Endothelial cell of umbilical vein (primary cell): ENCODE data around the gene CDYL. TPM values are rescaled to one million over a fixed set of nuclear protein-coding genes. Genes with fewer than 3 reads are reported as not detected.

Source experiments
- BruUV-seq: library from RNA; stranded (reverse); fragments of 400-500 nt; replicated peaks from 2 replicates; lab custom pipeline; 2021; lab: Mats Ljungman, UMichigan
- CTCF ChIA-PET: fragments of 300-600, 350-600 bp; sonication (Branson Sonifier 250); formaldehyde crosslinking; loops from one replicate; lab custom pipeline; 2021; ENCODE audit warnings: antibody characterized with exemption, inconsistent platforms; lab: Charles Lee
- POLR2A ChIA-PET: fragments of 300-600, 350-600 bp; sonication (Branson Sonifier 250); formaldehyde crosslinking; loops from one replicate; lab custom pipeline; 2021; ENCODE audit warnings: antibody characterized with exemption, inconsistent platforms; lab: Charles Lee
- DNase-seq: peaks from one replicate; pipeline ENCODE4 v3.0.0-alpha.2; 2011; ENCODE audit warnings: low read depth, low spot score
- FAIRE-seq: peaks from 2 replicates; lab custom pipeline; 2011; peaks lifted over from hg19 to GRCh38; lab: Jason Lieb, UNC
- H2AFZ ChIP-seq: 2 replicates; pipeline ENCODE4 v1.6.0; 2012; ENCODE audit warnings: low read depth, low read length, control low read depth, inconsistent platforms
- H3K27ac ChIP-seq: 2 replicates; pipeline ENCODE4 v1.5.1; 2011; ENCODE audit warnings: low read depth, mild to moderate bottlenecking, control low read depth, low read length, moderate library complexity; ENCODE audit not compliant: insufficient read depth
- H3K27me3 ChIP-seq, 2 experiments: 2 replicates each; pipeline versions ENCODE4 v1.6.0 to v1.6.1; 2011; ENCODE audit warnings: low read length in 2 of 2, mixed read lengths in 1 of 2; ENCODE audit not compliant: control insufficient read depth in 2 of 2, insufficient read depth in 2 of 2
- H3K36me3 ChIP-seq, 2 experiments: 2 replicates in 1 of 2; 3 replicates in 1 of 2; pipeline ENCODE4 v1.5.1; 2011; ENCODE audit warnings: low read length in 2 of 2, mild to moderate bottlenecking in 1 of 2, moderate library complexity in 1 of 2; ENCODE audit not compliant: control insufficient read depth in 2 of 2, insufficient read depth in 2 of 2; ENCODE audit errors: extremely low read depth in 1 of 2
- H3K4me1 ChIP-seq: 3 replicates; pipeline ENCODE4 v1.5.1; 2011; ENCODE audit warnings: mild to moderate bottlenecking, low read length; ENCODE audit not compliant: control insufficient read depth, insufficient read depth; ENCODE audit errors: extremely low read depth
- H3K4me2 ChIP-seq: 2 replicates; pipeline ENCODE4 v1.6.1; 2011; ENCODE audit warnings: low read length, control low read depth, mixed read lengths; ENCODE audit not compliant: insufficient read depth
- H3K4me3 ChIP-seq, 3 experiments: fragments of 200-600 bp in 1 of 3; sonication (generic), shearing (Covaris generic) in 1 of 3; replicated peaks in 1 of 3; 2 replicates each; pipeline ENCODE4 v1.5.1; 2011 to 2016; ENCODE audit warnings: control low read depth in 3 of 3, low read length in 3 of 3, mild to moderate bottlenecking in 2 of 3, inconsistent platforms in 1 of 3, low read depth in 1 of 3, moderate library complexity in 1 of 3; ENCODE audit not compliant: insufficient read depth in 1 of 3
- H3K79me2 ChIP-seq: 2 replicates; pipeline ENCODE4 v1.6.0; 2012; ENCODE audit warnings: low read length, inconsistent platforms; ENCODE audit not compliant: control insufficient read depth, insufficient read depth
- H3K9ac ChIP-seq: replicated peaks from 2 replicates; pipeline ENCODE3; 2011; ENCODE audit warnings: low read length, control low read depth; ENCODE audit not compliant: insufficient read depth; ENCODE audit errors: extremely low read depth
- H3K9me1 ChIP-seq: replicated peaks from 3 replicates; pipeline ENCODE4 v1.6.0; 2011; ENCODE audit warnings: mild to moderate bottlenecking, low read length; ENCODE audit not compliant: control insufficient read depth, insufficient read depth; ENCODE audit errors: extremely low read depth
- H3K9me3 ChIP-seq: replicated peaks from 2 replicates; pipeline ENCODE4 v1.5.1; 2012; ENCODE audit warnings: low read length, inconsistent platforms; ENCODE audit not compliant: control insufficient read depth, insufficient read depth
- H4K20me1 ChIP-seq: replicated peaks from 2 replicates; pipeline ENCODE3; 2011; ENCODE audit warnings: mild to moderate bottlenecking, low read length; ENCODE audit not compliant: control insufficient read depth, insufficient read depth; ENCODE audit errors: extremely low read depth
- CTCF ChIP-seq, 2 donors: IDR thresholded peaks; 1 replicate in 1 of 2; 2 replicates in 1 of 2; pipeline ENCODE4 v1.5.1; 2011; ENCODE audit warnings: low read length in 2 of 2, mild to moderate bottlenecking in 2 of 2, moderate library complexity in 2 of 2, control low read depth in 1 of 2, inconsistent platforms in 1 of 2, low read depth in 1 of 2; ENCODE audit not compliant: insufficient read depth in 1 of 2; ENCODE audit errors: extremely low read depth in 1 of 2
- EZH2 ChIP-seq: IDR thresholded peaks from 2 replicates; pipeline ENCODE4 v1.6.1; 2012; ENCODE audit warnings: borderline replicate concordance, low read depth, mild to moderate bottlenecking, moderate library complexity, low read length, inconsistent platforms; ENCODE audit not compliant: severe bottlenecking
- FOS ChIP-seq: IDR thresholded peaks from 2 replicates; pipeline ENCODE4 v1.6.1; 2011; ENCODE audit warnings: mild to moderate bottlenecking, low read length, moderate library complexity, borderline replicate concordance; ENCODE audit not compliant: insufficient read depth
- GATA2 ChIP-seq: IDR thresholded peaks from 2 replicates; pipeline ENCODE4 v1.7.0; 2011; ENCODE audit warnings: low read depth, mild to moderate bottlenecking, moderate library complexity, mixed read lengths, low read length; ENCODE audit not compliant: insufficient read length, insufficient read depth
- JUN ChIP-seq: IDR thresholded peaks from 2 replicates; pipeline ENCODE4 v1.6.1; 2011; ENCODE audit warnings: borderline replicate concordance, low read depth; ENCODE audit not compliant: insufficient read length, insufficient read depth
- MAX ChIP-seq: IDR thresholded peaks from 2 replicates; pipeline ENCODE4 v1.6.1; 2011; ENCODE audit not compliant: insufficient read depth, insufficient read length
- MYC ChIP-seq: IDR thresholded peaks from one replicate; pipeline ENCODE4 v1.6.1; 2011; ENCODE audit warnings: mild to moderate bottlenecking, low read depth, low read length
- POLR2A ChIP-seq: IDR thresholded peaks from 2 replicates; pipeline ENCODE4 v1.6.1; 2012; ENCODE audit warnings: low read depth, mild to moderate bottlenecking, control low read depth, low read length
- POLR2AphosphoS5 ChIP-seq: IDR thresholded peaks from 2 replicates; pipeline ENCODE4 v1.6.1; 2012; ENCODE audit warnings: low read depth, mild to moderate bottlenecking, control low read depth, low read length, moderate library complexity; ENCODE audit not compliant: insufficient read depth
- dilution Hi-C: fragments of 300-500 bp; cut with MboI; formaldehyde crosslinking; loops from one replicate; pipeline ENCODE4 v1.15.0; 2019; ENCODE audit warnings: low sequenced_read_pairs; ENCODE audit not compliant: extremely low pct_ligation_motif_present
- intact Hi-C: fragments of 100-400 bp; cut with micrococcal nuclease; formaldehyde crosslinking; loops from one replicate; pipeline ENCODE4 v1.10.0; 2022
- polyA plus RNA-seq, 4 experiments: library from polyadenylated mRNA; depleted of rRNA in 3 of 4; stranded (reverse) in 3 of 4; unstranded in 1 of 4; fragments of >200 nt; gene quantifications; 2 replicates each; pipeline versions ENCODE4 v1.2.1 to v1.2.3, GENCODE V29; 2011 to 2012; ENCODE audit warnings: missing spikeins in 1 of 4
- total RNA-seq: library from RNA; stranded (reverse); gene quantifications from 2 replicates; pipeline ENCODE4 v1.2.3, GENCODE V29; 2021

The CDYL gene
- total and polyA plus RNA-seq, 2 donors (not counting 3 experiments of a cell fraction or from before 2014, with no cell fraction given): 10.2 to 35.6 TPM

- peaks cover 33% of the 10 kb centered on the region for H3K4me1 ChIP-seq
- intact Hi-C loops (loop anchor here (5.0 kb wide), 2 partner anchors 118 to 207 kb away; no protein-coding TSS in a partner anchor), dilution Hi-C loops (no loop called here)
- no peak overlapping the region for H3K4me2 ChIP-seq
- POLR2A ChIA-PET: interaction anchor here (0.7 kb wide), 1 partner anchor 70 kb away, joined by 6 read pairs; no protein-coding TSS in a partner anchor
- H3K9me3 ChIP-seq: no peaks in the 10 kb centered on the region
- FAIRE-seq: no peak
- no peak for DNase-seq
- no peak overlapping the region for H3K9ac ChIP-seq
- TF ChIP-seq MYC (no peak), GATA2 (no peak), MAX (no peak), CTCF (IDR thresholded peaks at IDR 0.05; ENCODE audit: extremely low read depth in 1 of 2, insufficient read depth in 1 of 2, low read depth in 1 of 2, low read length in 2 of 2) (no peak), POLR2A (no peak), FOS (no peak), EZH2 (no peak), POLR2AphosphoS5 (no peak), JUN (no peak)
- no peaks in the 10 kb centered on the region for H3K36me3 ChIP-seq
- no peaks in the 10 kb centered on the region for H3K27me3 ChIP-seq
- no peak overlapping the region for H2AFZ ChIP-seq
- H3K27ac ChIP-seq: no peak overlapping the region
- no peaks in the 10 kb centered on the region for H3K9me1 ChIP-seq
- BruUV-seq: no TSS peak
- CTCF ChIA-PET: no interaction called here
- H4K20me1 ChIP-seq: no peaks in the 10 kb centered on the region
- peaks cover 75% of the 10 kb centered on the region for H3K79me2 ChIP-seq
- no peak overlapping the region for H3K4me3 ChIP-seq
Observed at GRCh38 chr6:4814212-4814611, 38.0 kb downstream of the CDYL start.
